HEK293T (cell line): ENCODE data around the gene TMEM62.

Experiments used
- CTCF ChIA-PET: fragments of 350-600 bp; formaldehyde crosslinking; extraction: SDS; loops from one replicate; lab custom pipeline; 2021; ENCODE audit warnings: antibody characterized with exemption, inconsistent platforms; lab: Yijun Ruan, JAX
- POLR2A ChIA-PET: fragments of 350-600 bp; formaldehyde crosslinking; extraction: SDS; loops from one replicate; lab custom pipeline; 2020; ENCODE audit warnings: antibody characterized with exemption, inconsistent platforms; lab: Yijun Ruan, JAX
- DNase-seq: peaks from one replicate; pipeline ENCODE4 v3.0.0; 2012; ENCODE audit warnings: mixed read lengths; ENCODE audit errors: extremely low spot score
- ARNT ChIP-seq: fragments of 450-650 bp; IDR thresholded peaks from 2 replicates; pipeline ENCODE4 v1.6.1; 2017; ENCODE audit warnings: mild to moderate bottlenecking
- BHLHE40 ChIP-seq: fragments of 450-650 bp; IDR thresholded peaks from 2 replicates; pipeline ENCODE4 v1.6.1; 2016; ENCODE audit warnings: mild to moderate bottlenecking, moderate library complexity, borderline replicate concordance
- CTBP1 ChIP-seq: fragments of 450-650 bp; IDR thresholded peaks from 2 replicates; pipeline ENCODE4 v1.6.1; 2016; ENCODE audit warnings: borderline replicate concordance
- ELF4 ChIP-seq: fragments of 450-650 bp; IDR thresholded peaks from 2 replicates; pipeline ENCODE4 v1.6.1; 2017; ENCODE audit warnings: antibody characterized with exemption
- FOXA1 ChIP-seq: fragments of 450-650 bp; IDR thresholded peaks from 2 replicates; pipeline ENCODE4 v1.6.1; 2016; ENCODE audit warnings: mild to moderate bottlenecking
- FOXK2 ChIP-seq: fragments of 450-650 bp; IDR thresholded peaks from 2 replicates; pipeline ENCODE4 v1.6.1; 2016; ENCODE audit warnings: mild to moderate bottlenecking
- FOXM1 ChIP-seq: fragments of 450-650 bp; IDR thresholded peaks from 2 replicates; pipeline ENCODE4 v1.6.1; 2017; ENCODE audit warnings: mild to moderate bottlenecking, borderline replicate concordance
- HDGF ChIP-seq: fragments of 450-650 bp; IDR thresholded peaks from 2 replicates; pipeline ENCODE4 v1.6.1; 2017; ENCODE audit warnings: antibody characterized with exemption, borderline replicate concordance
- L3MBTL2 ChIP-seq: fragments of 450-650 bp; conservative IDR thresholded peaks from 2 replicates; pipeline ENCODE4 v1.6.1; 2016; ENCODE audit warnings: mild to moderate bottlenecking
- LEF1 ChIP-seq: fragments of 450-650 bp; IDR thresholded peaks from 2 replicates; pipeline ENCODE4 v1.6.1; 2017; ENCODE audit warnings: mild to moderate bottlenecking, borderline replicate concordance
- NFRKB ChIP-seq: fragments of 450-650 bp; IDR thresholded peaks from 2 replicates; pipeline ENCODE4 v1.6.1; 2016; ENCODE audit warnings: mild to moderate bottlenecking, moderate library complexity
- PKNOX1 ChIP-seq: fragments of 450-650 bp; IDR thresholded peaks from 2 replicates; pipeline ENCODE4 v1.6.1; 2016
- SP1 ChIP-seq: fragments of 450-650 bp; IDR thresholded peaks from 2 replicates; pipeline ENCODE4 v1.6.1; 2017
- SUZ12 ChIP-seq: fragments of 450-650 bp; IDR thresholded peaks from 2 replicates; pipeline ENCODE4 v1.6.1; 2016; ENCODE audit warnings: mild to moderate bottlenecking
- TARDBP ChIP-seq: fragments of 450-650 bp; IDR thresholded peaks from 2 replicates; pipeline ENCODE4 v1.6.1; 2016
- ZNF384 ChIP-seq: fragments of 450-650 bp; IDR thresholded peaks from 2 replicates; pipeline ENCODE4 v1.6.1; 2016

Gene TMEM62

GRCh38 chr15:43107751-43108150 is 25.6 kb upstream of the TMEM62 start:
- CTCF ChIA-PET = no interaction called here

GRCh38 chr15:43111354-43111753 is 22.0 kb upstream of the TMEM62 start:
- ChIA-PET CTCF (no interaction called here), POLR2A (no interaction called here)
- TF ChIP-seq BHLHE40 = no peak
- no peak for TF ChIP-seq PKNOX1
- TF ChIP-seq FOXM1 = no peak
- no peak for TF ChIP-seq TARDBP
- DNase-seq = no peak

More at GRCh38 chr15:43107751-43108150, 25.6 kb upstream of the TMEM62 start:
- no peak for DNase-seq
- TF ChIP-seq ZNF384 (no peak), CTBP1 (no peak), HDGF (no peak), BHLHE40 (no peak), SUZ12 (no peak), LEF1 (no peak), SP1 (no peak)
- POLR2A ChIA-PET = no interaction called here

GRCh38 chr15:43118286-43118685 is 15.1 kb upstream of the TMEM62 start:
- ChIA-PET CTCF (no interaction called here), POLR2A (interaction anchor here (1.0 kb wide), 1 partner anchor 12 kb away, joined by 4 read pairs; the partner anchor contains the start of gene UBR1)
- no peak for DNase-seq
- TF ChIP-seq ARNT (no peak), SUZ12 (no peak), FOXM1 (no peak), BHLHE40 (no peak), FOXK2 (no peak), NFRKB (no peak), CTBP1 (no peak), HDGF (no peak), SP1 (no peak), FOXA1 (no peak), L3MBTL2 (no peak), ZNF384 (no peak), ELF4 (no peak)

GRCh38 chr15:43118829-43119228 is 14.6 kb upstream of the TMEM62 start:
- ChIA-PET POLR2A (interaction anchor here (1.0 kb wide), 1 partner anchor 13 kb away, joined by 4 read pairs; the partner anchor contains the start of gene UBR1), CTCF (no interaction called here)
- DNase-seq = no peak
- TF ChIP-seq CTBP1 (no peak), L3MBTL2 (no peak), HDGF (no peak), FOXK2 (no peak), SUZ12 (no peak), SP1 (no peak), ZNF384 (no peak), PKNOX1 (no peak), FOXM1 (no peak), LEF1 (no peak), ELF4 (no peak), FOXA1 (no peak), ARNT (no peak), NFRKB (no peak), TARDBP (no peak), BHLHE40 (no peak)

- TF ChIP-seq ZNF384 = no peak
- no peak for TF ChIP-seq ARNT
- no peak for TF ChIP-seq FOXA1
- TF ChIP-seq SP1 = no peak
- TF ChIP-seq L3MBTL2 = no peak
- no peak for TF ChIP-seq HDGF
- TF ChIP-seq TARDBP = no peak
- TF ChIP-seq FOXK2 = no peak
- TF ChIP-seq SUZ12 = no peak
- TF ChIP-seq PKNOX1 = no peak
- no peak for DNase-seq
- POLR2A ChIA-PET = interaction anchor here (0.9 kb wide), 1 partner anchor 16 kb away, joined by 3 read pairs; the partner anchor contains the start of gene UBR1
- CTCF ChIA-PET = no interaction called here
Observed at GRCh38 chr15:43121863-43122262, 11.5 kb upstream of the TMEM62 start.

GRCh38 chr15:43125100-43125661 is 8.2 kb upstream of the TMEM62 start:
- POLR2A ChIA-PET = no interaction called here
- DNase-seq = no peak
- CTCF ChIA-PET = no interaction called here
- TF ChIP-seq LEF1 (no peak), FOXK2 (no peak), ARNT (no peak), FOXA1 (no peak), CTBP1 (no peak), HDGF (no peak), NFRKB (no peak), ZNF384 (no peak)

- POLR2A ChIA-PET = no interaction called here
- CTCF ChIA-PET = no interaction called here
- no peak for TF ChIP-seq ARNT
- TF ChIP-seq CTBP1 = no peak
- no peak for TF ChIP-seq FOXM1
- TF ChIP-seq HDGF = no peak
- no peak for TF ChIP-seq L3MBTL2
- TF ChIP-seq LEF1 = no peak
- TF ChIP-seq FOXA1 = no peak
- TF ChIP-seq ELF4 = no peak
- TF ChIP-seq FOXK2 = no peak
- TF ChIP-seq SUZ12 = no peak
- TF ChIP-seq PKNOX1 = no peak
- no peak for TF ChIP-seq ZNF384
- no peak for TF ChIP-seq BHLHE40
- no peak for TF ChIP-seq TARDBP
- TF ChIP-seq NFRKB = no peak
- TF ChIP-seq SP1 = no peak
- DNase-seq = no peak
Observed at GRCh38 chr15:43126356-43126755, 7.0 kb upstream of the TMEM62 start.
